HCT116 (cell line): ENCODE measurements around the gene CDH13. TPM values are rescaled to one million over a fixed set of nuclear protein-coding genes. Genes with fewer than 3 reads are reported as not detected.

Experiments used
- ATAC-seq: fragments of 200-7000 bp; cut with Tn5 transposase; 2 replicates; pipeline ENCODE4 v1.9.1; 2020; ENCODE audit warnings: mild to moderate bottlenecking, moderate library complexity
- BruUV-seq: library from RNA; stranded (reverse); fragments of 400-500 nt; replicated peaks from 2 replicates; lab custom pipeline; 2021; lab: Mats Ljungman, UMichigan
- CTCF ChIA-PET: fragments of 300-600 bp; sonication (Branson Sonifier 250); formaldehyde crosslinking; loops from one replicate; lab custom pipeline; 2021; ENCODE audit warnings: antibody characterized with exemption; lab: Charles Lee
- POLR2A ChIA-PET: fragments of 300-600, 350-600 bp; sonication (Branson Sonifier 250); formaldehyde crosslinking; loops from one replicate; lab custom pipeline; 2021; ENCODE audit warnings: antibody characterized with exemption; lab: Charles Lee
- RAD21 ChIA-PET, 2 experiments: fragments of 300-600 bp; sonication (Branson Sonifier 250); formaldehyde crosslinking; loops; one replicate each; lab custom pipeline; 2023; ENCODE audit warnings: low total read pairs in 2 of 2; ENCODE audit not compliant: uncharacterized antibody in 2 of 2, unreplicated experiment in 2 of 2, low non-redundant PET in 1 of 2; lab: Charles Lee
- DNase-seq: peaks from one replicate; pipeline ENCODE4 v3.0.0-alpha.2; 2010; ENCODE audit warnings: low read depth, low spot score
- H2AFZ ChIP-seq: fragments of 200-600 bp; shearing (Covaris generic), sonication (generic); 2 replicates; pipeline ENCODE4 v1.6.1; 2017; ENCODE audit warnings: low read depth, mixed run types, mixed read lengths, antibody characterized with exemption, low read length; ENCODE audit not compliant: poor library complexity, severe bottlenecking
- H3K27ac ChIP-seq: 2 replicates; pipeline ENCODE4 v1.5.1; 2012; ENCODE audit warnings: low read depth, low read length
- H3K27me3 ChIP-seq: fragments of 200-600 bp; sonication (generic); 2 replicates; pipeline ENCODE4 v1.6.1; 2016; ENCODE audit warnings: mixed run types, low read length, mixed read lengths; ENCODE audit not compliant: insufficient read depth
- H3K36me3 ChIP-seq, 2 experiments: fragments of 200-500 bp in 1 of 2; fragments of 200-600 bp in 1 of 2; sonication (Bioruptor generic) in 1 of 2; sonication (generic) in 1 of 2; 2 replicates each; pipeline versions ENCODE4 v1.5.1 to v1.6.1; 2014 to 2016; ENCODE audit warnings: low read length in 2 of 2, inconsistent platforms in 1 of 2, mixed read lengths in 1 of 2, mixed run types in 1 of 2; ENCODE audit not compliant: insufficient read depth in 2 of 2, control insufficient read depth in 1 of 2
- H3K4me1 ChIP-seq, 2 experiments: fragments of 200-600 bp in 1 of 2; sonication (generic) in 1 of 2; 2 replicates each; pipeline versions ENCODE4 v1.5.1 to v1.6.1; 2012 to 2017; ENCODE audit warnings: low read length in 2 of 2, inconsistent platforms in 1 of 2, mild to moderate bottlenecking in 1 of 2, mixed read lengths in 1 of 2, mixed run types in 1 of 2, moderate library complexity in 1 of 2; ENCODE audit not compliant: insufficient read depth in 2 of 2, control insufficient read depth in 1 of 2
- H3K4me2 ChIP-seq: fragments of 200-600 bp; sonication (generic); 2 replicates; pipeline ENCODE4 v1.6.1; 2017; ENCODE audit warnings: mixed run types, low read length, mixed read lengths
- H3K4me3 ChIP-seq, 2 experiments: fragments of 200-600 bp in 1 of 2; sonication (generic) in 1 of 2; replicated peaks in 1 of 2; 2 replicates each; pipeline ENCODE4 v1.5.1; 2011 to 2016; ENCODE audit warnings: low read length in 2 of 2, control low read depth in 1 of 2, low read depth in 1 of 2, mild to moderate bottlenecking in 1 of 2, mixed read lengths in 1 of 2, mixed run types in 1 of 2
- H3K79me2 ChIP-seq: fragments of 200-600 bp; sonication (generic); 2 replicates; pipeline ENCODE4 v1.6.1; 2017; ENCODE audit warnings: mild to moderate bottlenecking, mixed run types, low read length, moderate library complexity, mixed read lengths; ENCODE audit not compliant: insufficient read depth
- H3K9ac ChIP-seq: fragments of 200-600 bp; sonication (generic); 2 replicates; pipeline ENCODE4 v1.6.1; 2016; ENCODE audit warnings: low read length, mixed read lengths
- H3K9me2 ChIP-seq: fragments of 200-600 bp; sonication (generic), shearing (Covaris generic); 2 replicates; pipeline ENCODE4 v1.6.1; 2017; ENCODE audit warnings: mixed run types, mild to moderate bottlenecking, moderate library complexity; ENCODE audit not compliant: insufficient read depth
- H3K9me3 ChIP-seq, 2 experiments: fragments of 200-500 bp in 1 of 2; fragments of 200-600 bp in 1 of 2; sonication (Bioruptor generic) in 1 of 2; sonication (generic) in 1 of 2; 2 replicates each; pipeline ENCODE4 v1.6.1; 2014 to 2017; ENCODE audit warnings: low read length in 2 of 2, mixed read lengths in 2 of 2, inconsistent platforms in 1 of 2, low read depth in 1 of 2, mild to moderate bottlenecking in 1 of 2, mixed run types in 1 of 2, moderate library complexity in 1 of 2; ENCODE audit not compliant: control insufficient read depth in 1 of 2, insufficient read depth in 1 of 2
- H4K20me1 ChIP-seq: fragments of 200-600 bp; sonication (generic), shearing (Covaris generic); 2 replicates; pipeline ENCODE4 v1.6.1; 2017; ENCODE audit warnings: mixed run types, mild to moderate bottlenecking, moderate library complexity; ENCODE audit not compliant: insufficient read depth
- ELF1 ChIP-seq: IDR thresholded peaks from 2 replicates; pipeline ENCODE4 v1.6.1; 2012; ENCODE audit warnings: low read depth, borderline replicate concordance
- FOSL1 ChIP-seq: IDR thresholded peaks from 2 replicates; pipeline ENCODE4 v1.6.1; 2012; ENCODE audit warnings: low read depth
- JUND ChIP-seq: IDR thresholded peaks from 2 replicates; pipeline ENCODE4 v1.6.1; 2012
- ZFX ChIP-seq: fragments of 450-650 bp; IDR thresholded peaks from 2 replicates; pipeline ENCODE4 v1.6.1; 2017
- ZNF274 ChIP-seq: fragments of 200-500 bp; sonication (Bioruptor generic); IDR thresholded peaks from 2 replicates; pipeline ENCODE4 v1.6.1; 2014; ENCODE audit warnings: mild to moderate bottlenecking, low read depth, low read length, inconsistent platforms
- intact Hi-C: fragments of 100-400 bp; cut with micrococcal nuclease; formaldehyde crosslinking; loops from 2 replicates; pipeline ENCODE4 v1.10.0; 2022
- total RNA-seq: library from RNA; stranded (reverse); gene quantifications from one replicate; pipeline ENCODE4 v1.2.1, GENCODE V29; 2021; ENCODE audit not compliant: unreplicated experiment
- TF ChIP-seq, protein P1 (sequence below): IDR thresholded peaks from 2 replicates; pipeline ENCODE4 v1.6.1; 2012
- TF ChIP-seq, protein P2 (sequence below): IDR thresholded peaks from 2 replicates; pipeline ENCODE4 v1.6.1; 2011; ENCODE audit warnings: mild to moderate bottlenecking, low read length, moderate library complexity; ENCODE audit not compliant: insufficient replicate concordance; ENCODE audit errors: extremely low read depth

Gene CDH13
- total RNA-seq, 1 experiment from 2014 or later: not detected

DNA sequence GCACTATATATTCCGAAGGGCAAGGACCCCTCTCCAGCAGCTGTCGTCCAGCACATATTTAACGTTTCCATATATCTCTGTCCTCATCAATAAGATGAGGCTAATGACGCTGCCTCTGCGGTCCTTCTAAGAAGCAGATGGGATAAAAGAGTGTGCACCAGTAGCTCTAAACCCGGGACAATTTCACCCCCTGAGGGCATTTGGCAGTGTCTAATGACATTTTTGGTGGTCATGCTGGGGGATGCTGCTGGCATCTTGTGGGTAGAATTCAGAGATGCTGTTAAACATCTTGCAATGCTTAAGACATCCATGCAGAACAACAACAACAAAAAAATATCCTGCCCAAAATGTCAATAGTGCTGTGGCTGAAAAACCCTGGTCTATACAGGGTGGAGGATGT, 372.9 kb downstream of the CDH13 start (continued):
- TF ChIP-seq JUND (no peak), ZFX (no peak), ZNF274 (no peak)
- TF ChIP-seq, protein P1, sequence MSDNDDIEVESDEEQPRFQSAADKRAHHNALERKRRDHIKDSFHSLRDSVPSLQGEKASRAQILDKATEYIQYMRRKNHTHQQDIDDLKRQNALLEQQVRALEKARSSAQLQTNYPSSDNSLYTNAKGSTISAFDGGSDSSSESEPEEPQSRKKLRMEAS: no peak
- TF ChIP-seq, all 23 proteins: peak for 0

DNA sequence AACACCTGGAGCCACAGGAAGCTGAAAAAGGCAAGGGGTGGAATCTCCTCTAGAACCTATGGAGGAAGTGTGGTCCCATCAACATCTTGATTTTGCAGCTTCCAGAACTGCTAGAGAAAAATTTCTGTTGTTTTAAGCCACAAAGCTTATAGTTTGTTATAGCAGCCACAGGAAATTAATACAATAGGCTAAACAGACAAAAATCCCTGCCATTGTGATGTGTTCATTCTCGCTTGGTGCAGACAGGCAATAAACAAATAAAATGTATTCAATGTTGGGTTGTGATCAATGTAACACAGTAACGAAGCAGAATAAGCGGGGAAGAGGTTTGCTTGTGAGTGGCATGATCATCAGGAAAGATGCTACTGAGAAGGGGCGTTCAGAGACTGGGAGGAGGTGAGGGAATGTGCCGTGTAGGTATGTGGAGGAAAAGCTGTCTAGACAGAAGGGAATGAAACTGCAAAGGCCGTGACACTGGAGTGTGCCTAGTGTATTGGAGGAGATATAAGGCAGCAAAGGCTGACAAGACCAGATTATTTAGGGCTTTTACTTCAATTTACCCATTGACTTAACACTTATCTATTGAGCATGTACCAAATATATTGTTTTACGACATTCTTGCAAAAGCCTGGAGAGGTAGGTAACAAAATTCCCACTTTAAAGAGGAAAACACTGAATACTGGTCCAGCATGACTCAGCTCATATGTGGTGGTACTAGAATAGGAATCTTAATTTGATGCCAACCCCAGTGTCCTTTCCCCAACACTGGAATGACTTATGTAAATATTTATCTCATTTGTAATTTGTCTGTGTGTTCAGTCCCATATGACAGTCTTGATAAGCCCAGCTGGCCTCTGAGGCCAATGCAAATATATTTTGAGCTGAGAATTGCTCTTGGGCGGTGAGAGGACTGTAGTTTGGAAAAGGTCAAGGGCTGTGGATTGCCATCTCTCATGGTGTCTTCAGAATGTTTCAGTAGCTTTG, 375.9 kb downstream of the CDH13 start:
- H3K36me3 ChIP-seq: no peaks in the 10 kb centered on the region
- ATAC-seq (no peak), DNase-seq (no peak)
- no peak overlapping the region for H3K27ac ChIP-seq
- intact Hi-C loops: no loop called here
- no peaks in the 10 kb centered on the region for H3K27me3 ChIP-seq
- no peak overlapping the region for H3K4me2 ChIP-seq
- no peaks in the 10 kb centered on the region for H3K9me2 ChIP-seq
- ChIA-PET RAD21 (no interaction called here), CTCF (no interaction called here), POLR2A (no interaction called here)
- no peaks in the 10 kb centered on the region for H3K4me1 ChIP-seq
- no peak overlapping the region for H3K4me3 ChIP-seq
- no peak overlapping the region for H3K9ac ChIP-seq
- no TSS peak for BruUV-seq
- no peak overlapping the region for H2AFZ ChIP-seq
- H3K79me2 ChIP-seq: no peaks in the 10 kb centered on the region
- TF ChIP-seq ELF1 (no peak), FOSL1 (no peak)
- TF ChIP-seq, protein P2, sequence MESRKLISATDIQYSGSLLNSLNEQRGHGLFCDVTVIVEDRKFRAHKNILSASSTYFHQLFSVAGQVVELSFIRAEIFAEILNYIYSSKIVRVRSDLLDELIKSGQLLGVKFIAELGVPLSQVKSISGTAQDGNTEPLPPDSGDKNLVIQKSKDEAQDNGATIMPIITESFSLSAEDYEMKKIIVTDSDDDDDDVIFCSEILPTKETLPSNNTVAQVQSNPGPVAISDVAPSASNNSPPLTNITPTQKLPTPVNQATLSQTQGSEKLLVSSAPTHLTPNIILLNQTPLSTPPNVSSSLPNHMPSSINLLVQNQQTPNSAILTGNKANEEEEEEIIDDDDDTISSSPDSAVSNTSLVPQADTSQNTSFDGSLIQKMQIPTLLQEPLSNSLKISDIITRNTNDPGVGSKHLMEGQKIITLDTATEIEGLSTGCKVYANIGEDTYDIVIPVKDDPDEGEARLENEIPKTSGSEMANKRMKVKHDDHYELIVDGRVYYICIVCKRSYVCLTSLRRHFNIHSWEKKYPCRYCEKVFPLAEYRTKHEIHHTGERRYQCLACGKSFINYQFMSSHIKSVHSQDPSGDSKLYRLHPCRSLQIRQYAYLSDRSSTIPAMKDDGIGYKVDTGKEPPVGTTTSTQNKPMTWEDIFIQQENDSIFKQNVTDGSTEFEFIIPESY: no peak
- H4K20me1 ChIP-seq: no peaks in the 10 kb centered on the region
- H3K9me3 ChIP-seq: peaks cover 18 to 31% of the 10 kb centered on the region in 2 experiments; a peak in 2 of 4 replicates
